Fibroblast of the aortic adventitia (primary cell): ENCODE measurements around the gene RPAP2. TPM values are rescaled to one million over a fixed set of nuclear protein-coding genes. Genes with fewer than 3 reads are reported as not detected.
A peak's percentile ranks its signal among the peaks of the same experiment; 100 is the strongest.
"Not testable (repeated sequence)": the region's sequence is repeated elsewhere in the genome, so short reads cannot be mapped to it uniquely, and the experiment has no call there.

ENCODE experiments used
- DNase-seq: peaks from one replicate; pipeline ENCODE4 v3.0.0-alpha.2; 2010; ENCODE audit warnings: low read depth
- H3K4me3 ChIP-seq: 2 replicates; pipeline ENCODE4 v1.5.1; 2011; ENCODE audit warnings: low read depth, mild to moderate bottlenecking, control low read depth, low read length, moderate library complexity
- total RNA-seq: library from RNA; depleted of rRNA; stranded (reverse); fragments of >200 nt; gene quantifications from 2 replicates; pipeline ENCODE4 v1.2.3, GENCODE V29; 2012; ENCODE audit warnings: low replicate concordance
- TF ChIP-seq, protein P1 (sequence below): IDR thresholded peaks from 2 replicates; pipeline ENCODE4 v1.5.1; 2011; ENCODE audit warnings: mild to moderate bottlenecking, low read length, control low read depth, inconsistent platforms; ENCODE audit not compliant: insufficient read depth

The RPAP2 gene
- total RNA-seq, 1 donor, result 16.1 TPM

DNA sequence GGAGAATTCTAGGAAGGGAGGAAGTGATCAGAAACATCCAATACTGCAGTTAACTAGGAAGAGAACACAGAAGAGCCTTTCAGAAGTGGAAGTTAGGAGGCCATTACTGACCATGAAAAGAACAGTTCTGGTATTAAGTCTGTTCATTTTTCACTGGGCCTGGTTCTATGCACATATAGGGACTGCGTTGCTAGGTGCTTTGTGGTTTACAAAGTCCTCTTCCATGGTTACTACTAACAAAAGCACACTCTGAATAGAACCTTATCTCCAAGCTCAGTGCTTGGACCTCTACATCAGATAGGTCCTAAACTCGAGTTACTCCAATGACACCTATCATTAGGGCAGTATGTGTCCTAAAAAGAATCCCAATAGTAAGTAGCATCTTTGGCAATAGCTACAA lies 75.4 kb downstream of the RPAP2 start:
- TF ChIP-seq, protein P1, sequence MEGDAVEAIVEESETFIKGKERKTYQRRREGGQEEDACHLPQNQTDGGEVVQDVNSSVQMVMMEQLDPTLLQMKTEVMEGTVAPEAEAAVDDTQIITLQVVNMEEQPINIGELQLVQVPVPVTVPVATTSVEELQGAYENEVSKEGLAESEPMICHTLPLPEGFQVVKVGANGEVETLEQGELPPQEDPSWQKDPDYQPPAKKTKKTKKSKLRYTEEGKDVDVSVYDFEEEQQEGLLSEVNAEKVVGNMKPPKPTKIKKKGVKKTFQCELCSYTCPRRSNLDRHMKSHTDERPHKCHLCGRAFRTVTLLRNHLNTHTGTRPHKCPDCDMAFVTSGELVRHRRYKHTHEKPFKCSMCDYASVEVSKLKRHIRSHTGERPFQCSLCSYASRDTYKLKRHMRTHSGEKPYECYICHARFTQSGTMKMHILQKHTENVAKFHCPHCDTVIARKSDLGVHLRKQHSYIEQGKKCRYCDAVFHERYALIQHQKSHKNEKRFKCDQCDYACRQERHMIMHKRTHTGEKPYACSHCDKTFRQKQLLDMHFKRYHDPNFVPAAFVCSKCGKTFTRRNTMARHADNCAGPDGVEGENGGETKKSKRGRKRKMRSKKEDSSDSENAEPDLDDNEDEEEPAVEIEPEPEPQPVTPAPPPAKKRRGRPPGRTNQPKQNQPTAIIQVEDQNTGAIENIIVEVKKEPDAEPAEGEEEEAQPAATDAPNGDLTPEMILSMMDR, result no peak
- no peak overlapping the region for H3K4me3 ChIP-seq
- no peak for DNase-seq

DNA sequence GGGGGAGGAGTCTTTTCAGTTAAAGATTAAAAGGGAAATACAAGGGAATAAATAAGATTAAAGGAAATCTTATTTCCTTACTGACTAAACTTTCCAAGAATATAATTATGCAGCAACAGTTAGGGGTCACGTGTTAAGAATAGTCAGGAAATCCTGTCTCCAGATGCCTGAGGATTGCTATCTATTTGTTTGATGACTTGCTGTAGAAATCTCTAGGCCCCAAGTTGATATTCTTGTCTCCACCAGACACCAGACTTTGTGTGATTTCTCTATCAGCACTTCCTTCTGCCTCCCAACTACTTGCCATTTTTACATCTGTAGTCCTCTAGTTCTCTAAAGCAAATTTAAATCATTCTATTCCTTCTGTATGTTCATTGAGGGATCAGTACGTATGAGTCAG lies 77.5 kb downstream of the RPAP2 start:
- TF ChIP-seq, protein P1, result no peak
- DNase-seq, result no peak

DNA sequence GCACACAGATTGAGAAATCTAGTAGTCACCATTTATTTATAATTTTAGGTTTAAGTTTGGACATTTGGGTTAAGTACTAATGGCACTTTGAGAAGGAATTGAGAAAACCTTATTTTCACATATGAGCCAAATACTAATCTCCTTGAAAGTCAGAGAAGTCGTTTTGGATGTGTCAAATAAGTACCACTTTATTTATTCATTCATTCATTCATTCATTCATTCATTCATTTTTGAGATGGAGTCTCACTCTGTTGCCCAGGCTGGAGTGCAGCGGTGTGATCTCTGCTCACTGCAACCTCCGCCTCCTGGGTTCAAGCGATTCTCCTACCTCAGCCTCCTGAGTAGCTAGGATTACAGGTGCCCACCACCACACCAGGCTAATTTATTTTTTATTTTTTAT lies 79.1 kb downstream of the RPAP2 start:
- not testable (repeated sequence) for DNase-seq, H3K4me3 ChIP-seq

More for the DNA sequence above, 77.5 kb downstream of the RPAP2 start:
- H3K4me3 ChIP-seq, result no peak overlapping the region

DNA sequence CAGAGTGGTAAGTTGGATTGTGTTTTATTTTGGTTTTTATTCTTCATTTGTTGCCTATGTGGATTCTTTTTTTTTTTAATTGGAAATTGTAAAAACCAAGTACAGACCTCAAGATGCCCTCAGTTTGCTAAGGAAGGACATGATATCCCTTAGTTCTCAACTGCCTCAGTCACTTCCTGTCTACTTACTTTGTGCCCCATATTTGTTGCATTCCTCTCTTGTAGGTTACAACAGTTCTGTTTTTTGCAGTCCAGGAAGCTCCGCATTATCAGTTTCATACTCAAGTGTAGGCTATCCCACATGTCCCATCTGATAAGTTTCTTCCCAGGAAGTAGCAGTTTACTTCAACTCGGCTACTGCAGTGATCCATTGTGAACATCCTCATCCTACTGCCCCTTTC lies 82.0 kb downstream of the RPAP2 start:
- no peak for DNase-seq
- TF ChIP-seq, protein P1, result no peak
- no peak overlapping the region for H3K4me3 ChIP-seq

DNA sequence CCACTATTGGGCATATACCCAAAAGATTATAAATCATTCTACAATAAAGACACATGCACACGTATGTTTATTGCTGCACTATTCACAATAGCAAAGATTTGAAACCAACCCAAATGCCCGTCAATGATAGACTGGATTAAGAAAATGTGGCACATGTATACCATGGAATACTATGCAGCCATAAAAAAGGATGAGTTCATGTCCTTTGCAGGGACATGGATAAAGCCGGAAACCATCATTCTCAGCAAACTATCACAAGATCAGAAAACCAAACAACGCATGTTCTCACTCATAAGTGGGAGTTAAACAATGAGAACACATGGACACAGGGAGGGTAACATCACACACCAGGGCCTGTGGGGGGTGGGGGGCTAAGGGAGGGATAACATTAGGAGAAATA lies 95.1 kb downstream of the RPAP2 start:
- DNase-seq, H3K4me3 ChIP-seq: not testable (repeated sequence)

DNA sequence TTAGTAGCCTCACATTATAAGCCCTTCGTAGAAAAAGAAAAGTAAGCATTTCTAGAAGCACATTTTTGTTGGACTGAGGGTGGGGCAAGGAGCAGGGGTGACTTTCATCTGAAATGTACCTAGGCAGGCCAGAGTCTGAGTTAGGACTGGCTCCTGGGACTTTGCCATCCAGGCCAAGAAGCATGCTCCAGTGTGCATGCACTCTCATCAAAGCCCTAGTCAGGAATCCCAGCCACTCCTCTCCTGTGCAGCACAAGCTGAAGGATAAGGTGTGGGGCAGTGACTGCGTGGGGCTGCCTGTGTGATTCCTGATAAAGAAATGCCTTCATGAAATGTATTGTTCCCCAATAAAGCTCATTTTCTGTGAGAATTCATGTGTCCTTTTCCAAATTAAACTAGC lies 99.7 kb downstream of the RPAP2 start:
- H3K4me3 ChIP-seq, result no peak overlapping the region
- TF ChIP-seq, protein P1, result no peak
- DNase-seq, result no peak

DNA sequence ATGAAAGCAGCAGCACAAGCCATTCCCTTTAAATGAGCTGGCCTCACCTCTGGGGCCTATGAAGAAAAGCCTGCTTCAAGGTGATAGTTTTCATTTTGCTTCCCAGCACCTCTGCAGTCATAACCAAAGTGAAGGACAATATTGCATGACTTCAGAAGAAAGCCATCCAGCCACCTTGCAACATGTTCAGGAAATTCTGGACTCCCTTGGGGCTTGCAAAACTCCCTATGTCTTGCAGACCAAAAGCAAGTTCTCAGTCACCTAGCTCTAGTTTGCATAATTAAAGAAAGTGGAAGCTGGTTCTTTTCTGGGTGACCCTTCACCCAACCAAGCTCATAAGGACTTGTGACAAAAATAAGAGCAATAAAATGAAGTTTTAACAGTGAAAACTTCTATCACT lies 100.2 kb downstream of the RPAP2 start:
- no peak overlapping the region for H3K4me3 ChIP-seq
- peak; percentile 6 for DNase-seq
- TF ChIP-seq, protein P1, result no peak

DNA sequence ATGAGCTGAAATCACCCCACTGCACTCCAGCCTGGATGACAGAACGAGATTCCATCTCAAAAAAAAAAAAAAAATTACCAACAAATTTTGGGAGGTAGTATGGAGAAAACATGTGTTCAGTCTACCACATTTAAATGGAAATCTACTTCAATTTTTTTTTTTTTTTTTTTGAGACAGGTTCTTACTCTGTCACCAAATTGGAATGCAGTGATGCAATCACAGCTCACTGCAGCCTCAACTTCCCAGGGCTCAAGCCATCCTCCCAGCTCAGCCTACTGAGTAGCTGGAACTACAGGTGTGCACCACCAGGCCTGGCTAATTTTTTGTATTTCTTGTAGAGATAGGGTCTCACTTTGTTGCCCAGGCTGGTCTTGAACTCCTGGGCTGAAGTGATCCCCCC lies 105.8 kb downstream of the RPAP2 start:
- TF ChIP-seq, protein P1, result no peak
- peak; percentile 9 for DNase-seq
- no peak overlapping the region for H3K4me3 ChIP-seq
